SIG-M5 treated with dmso at 0.1 percent for 504 hours (cell line): ENCODE measurements around the gene TDRD7.
A peak's percentile ranks its signal among the peaks of the same experiment; 100 is the strongest.
"Not testable (repeated sequence)": the region's sequence is repeated elsewhere in the genome, so short reads cannot be mapped to it uniquely, and the experiment has no call there.

Experiments used
- DNase-seq: peaks from one replicate; lab custom pipeline; 2025; ENCODE audit not compliant: unreplicated experiment; lab: John Stamatoyannopoulos, UW

Gene TDRD7

GRCh38 chr9:97425973-97426336, 14.1 kb downstream of the TDRD7 start:
- no peak for DNase-seq

- DNase-seq: no peak
Measured at GRCh38 chr9:97427885-97428284, 16.0 kb downstream of the TDRD7 start.

GRCh38 chr9:97430316-97431043, 18.6 kb downstream of the TDRD7 start:
- DNase-seq: no peak

GRCh38 chr9:97431044-97431441, 19.1 kb downstream of the TDRD7 start:
- no peak for DNase-seq

GRCh38 chr9:97431549-97432143, 19.8 kb downstream of the TDRD7 start:
- DNase-seq: no peak

GRCh38 chr9:97437051-97437600, 25.2 kb downstream of the TDRD7 start:
- no peak for DNase-seq

GRCh38 chr9:97438257-97438656, 26.4 kb downstream of the TDRD7 start:
- no peak for DNase-seq

GRCh38 chr9:97438666-97439065, 26.8 kb downstream of the TDRD7 start:
- DNase-seq: no peak

- DNase-seq: no peak
Measured at GRCh38 chr9:97440160-97440559, 28.3 kb downstream of the TDRD7 start.

- no peak for DNase-seq
Measured at GRCh38 chr9:97441729-97442128, 29.8 kb downstream of the TDRD7 start.

- no peak for DNase-seq
Measured at GRCh38 chr9:97445119-97445701, 33.3 kb downstream of the TDRD7 start.

GRCh38 chr9:97447001-97447400, 35.1 kb downstream of the TDRD7 start:
- DNase-seq: peak; percentile 73

- DNase-seq: peak; percentile 24
Measured at GRCh38 chr9:97453573-97453972, 41.7 kb downstream of the TDRD7 start.

- DNase-seq: not testable (repeated sequence)
Measured at GRCh38 chr9:97456841-97457240, 44.9 kb downstream of the TDRD7 start.

GRCh38 chr9:97459326-97459725, 47.4 kb downstream of the TDRD7 start:
- no peak for DNase-seq

GRCh38 chr9:97462159-97462558, 50.3 kb downstream of the TDRD7 start:
- no peak for DNase-seq

- no peak for DNase-seq
Measured at GRCh38 chr9:97462914-97463313, 51.0 kb downstream of the TDRD7 start.

- DNase-seq: peak; percentile 48
Measured at GRCh38 chr9:97468658-97469448, 57.0 kb downstream of the TDRD7 start.

- no peak for DNase-seq
Measured at GRCh38 chr9:97470076-97470475, 58.2 kb downstream of the TDRD7 start.

- DNase-seq: no peak
Measured at GRCh38 chr9:97473717-97474116, 61.8 kb downstream of the TDRD7 start.

- no peak for DNase-seq
Measured at GRCh38 chr9:97474372-97474925, 62.6 kb downstream of the TDRD7 start.
